GM12892 (cell line): Measurements from ENCODE around the gene SERINC2.

Experiments used
- DNase-seq: peaks from one replicate; pipeline ENCODE4 v3.0.0; 2011; ENCODE audit not compliant: insufficient read length
- FAIRE-seq: peaks from 2 replicates; lab custom pipeline; 2011; peaks lifted over from hg19 to GRCh38; lab: Jason Lieb, UNC
- POLR2A ChIP-seq: IDR thresholded peaks from 2 replicates; pipeline ENCODE4 v1.6.1; 2011; ENCODE audit warnings: low read depth, low read length, control low read depth
- POLR2AphosphoS5 ChIP-seq: IDR thresholded peaks from 2 replicates; pipeline ENCODE4 v1.6.1; 2011; ENCODE audit warnings: low read depth, low read length, control low read depth
- TAF1 ChIP-seq: IDR thresholded peaks from 2 replicates; pipeline ENCODE4 v1.6.1; 2011; ENCODE audit warnings: low read depth, mild to moderate bottlenecking, control low read depth, low read length, borderline replicate concordance

Gene SERINC2

GRCh38 chr1:31389616-31390015 is 23.4 kb upstream of the SERINC2 start:
- TF ChIP-seq POLR2AphosphoS5: no peak
- no peak for TF ChIP-seq POLR2A
- TF ChIP-seq TAF1: no peak
- DNase-seq (no peak), FAIRE-seq (no peak)

GRCh38 chr1:31390071-31390470 is 22.9 kb upstream of the SERINC2 start:
- TF ChIP-seq POLR2A (no peak), POLR2AphosphoS5 (no peak), TAF1 (no peak)
- FAIRE-seq (no peak), DNase-seq (no peak)

- no peak for DNase-seq
- TF ChIP-seq POLR2AphosphoS5 (no peak), POLR2A (no peak)
- no peak for FAIRE-seq
These were observed 19.6 kb upstream of the SERINC2 start for GRCh38 chr1:31393463-31393862.

GRCh38 chr1:31394584-31395193 is 18.3 kb upstream of the SERINC2 start:
- TF ChIP-seq POLR2AphosphoS5 (no peak), TAF1 (no peak), POLR2A (no peak)
- DNase-seq (peak; percentile 79), FAIRE-seq (peak; percentile 90)

- FAIRE-seq: no peak
- TF ChIP-seq POLR2A (no peak), POLR2AphosphoS5 (no peak), TAF1 (no peak)
These were observed 16.2 kb upstream of the SERINC2 start for GRCh38 chr1:31396633-31397351.

GRCh38 chr1:31397360-31398095 is 15.5 kb upstream of the SERINC2 start:
- DNase-seq: no peak
- TF ChIP-seq POLR2A: no peak
- TF ChIP-seq TAF1: no peak
- TF ChIP-seq POLR2AphosphoS5: no peak
- no peak for FAIRE-seq

More at GRCh38 chr1:31396633-31397351, 16.2 kb upstream of the SERINC2 start:
- DNase-seq: no peak

- no peak for DNase-seq
- TF ChIP-seq POLR2A: no peak
- TF ChIP-seq POLR2AphosphoS5: no peak
- no peak for TF ChIP-seq TAF1
- no peak for FAIRE-seq
These were observed 14.8 kb upstream of the SERINC2 start for GRCh38 chr1:31398246-31398645.

- DNase-seq (no peak), FAIRE-seq (no peak)
- TF ChIP-seq TAF1 (no peak), POLR2A (no peak), POLR2AphosphoS5 (no peak)
These were observed 13.0 kb upstream of the SERINC2 start for GRCh38 chr1:31399976-31400375.

- no peak for DNase-seq
- no peak for TF ChIP-seq TAF1
- no peak for TF ChIP-seq POLR2AphosphoS5
- no peak for TF ChIP-seq POLR2A
- no peak for FAIRE-seq
These were observed 12.6 kb upstream of the SERINC2 start for GRCh38 chr1:31400393-31400792.

- TF ChIP-seq TAF1 (no peak), POLR2AphosphoS5 (no peak), POLR2A (no peak)
- FAIRE-seq (no peak), DNase-seq (no peak)
These were observed 11.8 kb upstream of the SERINC2 start for GRCh38 chr1:31401241-31401640.

GRCh38 chr1:31405578-31406245 is 7.3 kb upstream of the SERINC2 start:
- FAIRE-seq: no peak
- DNase-seq: no peak
- TF ChIP-seq POLR2AphosphoS5: no peak
- no peak for TF ChIP-seq TAF1
- TF ChIP-seq POLR2A: no peak

- TF ChIP-seq TAF1 (no peak), POLR2AphosphoS5 (no peak)
- DNase-seq (no peak), FAIRE-seq (no peak)
These were observed 5.9 kb upstream of the SERINC2 start for GRCh38 chr1:31407029-31407626.
